GM19328 (cell line): Measurements from ENCODE around the gene NXPH4.

Experiments used
- ATAC-seq: cut with Tn5 transposase; IDR thresholded peaks from one replicate; pipeline ENCODE4 v1.9.1; 2021; ENCODE audit warnings: mild to moderate bottlenecking, moderate library complexity; ENCODE audit not compliant: unreplicated experiment

Gene NXPH4

DNA sequence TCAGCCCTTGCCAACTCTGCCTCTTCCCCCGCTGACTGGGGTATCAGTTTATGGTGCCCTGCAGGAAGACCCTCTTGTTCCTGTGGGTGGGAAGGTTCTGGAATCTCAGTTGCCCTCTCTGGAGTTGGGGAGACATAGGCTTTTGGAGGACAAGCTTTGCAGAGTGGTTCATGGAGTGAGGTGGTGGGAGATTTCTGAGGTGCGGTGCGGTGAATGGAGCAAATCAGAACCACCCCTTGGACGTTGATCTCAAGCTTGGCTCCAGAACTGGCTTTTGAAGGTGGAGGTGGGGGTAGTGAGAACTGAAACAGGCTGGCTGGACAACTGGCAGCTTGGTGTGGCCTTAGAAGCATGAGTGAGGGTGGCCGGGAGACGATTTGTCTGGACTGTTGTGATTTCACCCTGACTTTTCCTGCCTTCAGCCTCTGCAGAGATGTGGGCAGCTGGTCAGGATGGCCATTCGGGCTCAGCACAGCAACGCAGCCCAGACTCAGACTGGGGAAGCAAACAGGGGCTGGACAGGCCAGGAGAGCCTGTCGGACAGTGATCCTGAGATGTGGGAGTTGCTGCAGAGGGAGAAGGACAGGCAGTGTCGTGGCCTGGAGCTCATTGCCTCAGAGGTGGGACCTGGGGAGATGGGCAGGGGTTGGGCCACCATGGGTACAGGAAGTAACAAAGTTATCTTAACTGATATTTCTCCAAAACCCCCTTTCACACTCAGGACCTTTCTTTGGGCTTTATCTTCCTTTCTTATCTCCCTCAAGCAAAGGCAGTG is 14.0 kb downstream of the NXPH4 start:
- ATAC-seq: no peak

- no peak for ATAC-seq
These were observed 14.9 kb downstream of the NXPH4 start for GRCh38 chr12:57231276-57232021.

- no peak for ATAC-seq
These were observed 15.7 kb downstream of the NXPH4 start for GRCh38 chr12:57232156-57232756.

GRCh38 chr12:57233357-57234232 is 17.0 kb downstream of the NXPH4 start:
- ATAC-seq: no peak

DNA sequence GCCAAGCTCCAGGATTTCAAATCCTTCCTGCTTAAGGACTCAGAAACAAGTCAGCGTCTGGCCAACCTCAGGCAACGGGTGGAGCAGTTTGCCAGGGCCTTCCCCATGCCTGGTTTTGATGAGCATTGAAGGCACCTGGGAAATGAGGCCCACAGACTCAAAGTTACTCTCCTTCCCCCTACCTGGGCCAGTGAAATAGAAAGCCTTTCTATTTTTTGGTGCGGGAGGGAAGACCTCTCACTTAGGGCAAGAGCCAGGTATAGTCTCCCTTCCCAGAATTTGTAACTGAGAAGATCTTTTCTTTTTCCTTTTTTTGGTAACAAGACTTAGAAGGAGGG is 17.6 kb downstream of the NXPH4 start:
- ATAC-seq: no peak

DNA sequence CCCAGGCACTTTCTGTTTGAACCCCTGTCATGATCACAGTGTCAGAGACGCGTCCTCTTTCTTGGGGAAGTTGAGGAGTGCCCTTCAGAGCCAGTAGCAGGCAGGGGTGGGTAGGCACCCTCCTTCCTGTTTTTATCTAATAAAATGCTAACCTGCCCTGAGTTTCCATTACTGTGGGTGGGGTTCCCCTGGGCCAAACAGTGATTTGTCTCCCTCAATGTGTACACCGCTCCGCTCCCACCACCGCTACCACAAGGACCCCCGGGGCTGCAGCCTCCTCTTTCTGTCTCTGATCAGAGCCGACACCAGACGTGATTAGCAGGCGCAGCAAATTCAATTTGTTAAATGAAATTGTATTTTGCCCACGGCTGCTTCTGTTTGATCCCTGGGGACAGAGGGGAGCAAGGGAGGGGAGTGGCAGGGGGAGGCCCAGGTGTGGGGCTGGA is 18.0 kb downstream of the NXPH4 start:
- ATAC-seq: no peak

- no peak for ATAC-seq
These were observed 18.6 kb downstream of the NXPH4 start for GRCh38 chr12:57235017-57235727.

GRCh38 chr12:57235728-57236131 is 19.1 kb downstream of the NXPH4 start:
- no peak for ATAC-seq

DNA sequence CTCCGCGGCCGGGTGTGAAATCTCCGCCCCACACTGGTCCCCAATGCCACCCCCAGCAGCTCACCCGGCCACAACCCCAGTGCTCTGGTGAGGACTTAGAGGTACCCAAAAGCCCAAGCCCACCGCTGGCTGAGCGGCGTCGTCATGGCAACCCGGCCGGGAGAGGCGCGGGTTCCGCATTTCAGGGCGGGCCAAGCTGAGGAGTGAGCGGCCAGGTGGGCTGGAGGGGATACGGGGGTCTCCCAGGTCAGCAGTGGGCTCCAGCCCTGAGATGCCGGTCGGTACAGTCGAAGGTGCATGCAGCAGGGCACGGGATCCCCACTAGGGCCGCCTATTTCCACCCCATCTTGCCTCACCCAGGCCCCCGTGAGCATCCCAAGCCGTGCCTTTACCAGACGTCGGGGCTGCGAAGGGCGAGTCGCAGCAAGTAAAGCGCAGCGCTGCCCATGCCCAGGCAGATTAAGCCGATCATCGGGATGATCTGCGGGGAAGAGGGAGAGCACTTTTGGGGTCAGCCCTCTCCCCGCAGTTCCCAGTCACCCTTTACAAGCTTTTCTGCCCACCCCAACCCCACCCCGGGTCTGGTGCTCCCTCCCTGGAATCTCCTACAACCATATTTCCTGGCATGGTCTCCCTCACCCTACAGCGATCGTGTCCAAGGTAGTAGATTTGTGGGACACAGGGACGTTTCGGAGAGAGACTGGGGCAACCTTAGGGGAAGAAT is 19.8 kb downstream of the NXPH4 start:
- ATAC-seq: no peak

DNA sequence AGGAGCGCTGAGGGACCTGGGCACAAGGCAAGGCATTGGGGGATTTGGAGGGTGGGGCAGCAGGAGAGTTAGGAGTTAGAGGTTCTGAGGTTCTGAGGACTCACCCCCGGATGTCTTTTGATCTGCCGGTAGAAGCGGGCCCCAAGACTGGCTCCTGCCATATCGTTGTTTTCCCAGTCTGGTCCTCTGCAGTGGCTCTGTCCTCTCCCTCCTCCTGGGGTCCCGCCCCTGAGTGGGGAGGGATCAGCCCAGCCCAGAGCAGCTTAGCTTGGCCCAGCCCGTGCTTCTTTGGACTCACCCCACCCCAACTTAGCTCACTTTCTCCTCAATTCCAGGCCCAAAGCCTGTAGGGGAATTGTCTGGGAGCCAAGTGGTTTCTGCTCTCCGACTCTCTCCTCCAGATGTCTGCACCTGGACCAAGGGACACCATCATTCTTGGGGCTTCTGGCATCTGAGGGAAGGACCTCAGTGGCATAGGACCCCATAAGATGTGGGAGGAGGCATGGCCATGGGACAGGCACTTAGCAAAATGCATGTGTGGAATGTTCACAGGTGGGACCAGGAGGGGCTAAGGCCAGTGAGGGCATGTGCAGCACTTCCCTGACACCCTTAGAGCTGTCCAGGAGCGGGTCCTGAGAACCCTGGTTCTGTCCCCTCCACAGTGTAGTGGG is 20.5 kb downstream of the NXPH4 start:
- ATAC-seq: no peak

DNA sequence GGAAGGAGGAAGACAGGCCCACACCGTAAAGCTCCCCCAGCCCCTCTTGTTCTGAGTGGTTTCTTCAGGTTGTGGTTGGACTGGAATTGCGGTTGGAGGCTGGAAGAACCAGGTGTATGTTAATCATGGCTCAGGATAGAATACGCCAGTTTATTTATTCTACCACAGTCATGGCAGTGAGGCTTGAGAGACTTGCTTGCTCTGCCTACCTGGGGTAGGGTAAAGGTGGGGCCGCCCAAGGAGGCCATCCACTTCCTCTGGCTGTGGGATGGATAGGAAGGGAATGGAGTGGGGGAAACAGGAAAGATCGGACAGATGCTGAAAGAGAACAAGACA is 21.0 kb downstream of the NXPH4 start:
- ATAC-seq: no peak

- ATAC-seq: no peak
These were observed 21.6 kb downstream of the NXPH4 start for GRCh38 chr12:57237932-57238853.

DNA sequence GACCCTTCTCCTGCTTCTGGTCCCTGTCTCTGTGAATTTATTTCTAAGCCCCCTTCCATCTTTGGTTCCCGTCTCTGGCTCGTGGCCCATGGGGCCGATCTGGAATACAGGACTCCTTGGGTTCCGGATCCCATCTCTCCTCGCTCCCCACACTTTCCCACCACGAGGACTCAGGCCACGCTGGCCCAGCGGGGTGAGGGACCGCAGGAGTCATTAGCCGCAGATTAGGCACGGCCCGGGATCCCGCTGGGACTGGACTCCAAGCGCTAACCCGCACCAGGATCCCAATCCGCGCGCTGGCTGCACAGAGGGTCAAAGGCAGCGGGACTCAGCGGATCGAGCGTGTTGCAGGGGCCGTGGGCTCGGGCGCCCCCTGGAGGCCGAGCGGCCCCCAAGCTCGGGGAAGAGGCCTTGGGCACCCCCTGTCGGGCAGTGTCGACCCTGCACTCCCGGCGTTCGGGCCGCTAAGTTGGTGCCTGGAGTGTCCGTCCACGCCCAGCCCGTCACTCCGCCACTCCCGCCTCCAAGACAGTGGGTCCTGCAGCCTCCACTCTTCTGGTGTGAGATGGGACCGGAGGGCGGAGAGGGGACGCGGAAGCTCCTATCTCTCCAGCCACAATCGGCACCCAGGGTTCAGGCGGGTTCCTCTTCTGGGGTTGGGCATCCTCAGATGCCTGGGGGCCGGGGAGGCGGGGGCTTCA is 22.4 kb downstream of the NXPH4 start:
- peak; percentile 43 for ATAC-seq

DNA sequence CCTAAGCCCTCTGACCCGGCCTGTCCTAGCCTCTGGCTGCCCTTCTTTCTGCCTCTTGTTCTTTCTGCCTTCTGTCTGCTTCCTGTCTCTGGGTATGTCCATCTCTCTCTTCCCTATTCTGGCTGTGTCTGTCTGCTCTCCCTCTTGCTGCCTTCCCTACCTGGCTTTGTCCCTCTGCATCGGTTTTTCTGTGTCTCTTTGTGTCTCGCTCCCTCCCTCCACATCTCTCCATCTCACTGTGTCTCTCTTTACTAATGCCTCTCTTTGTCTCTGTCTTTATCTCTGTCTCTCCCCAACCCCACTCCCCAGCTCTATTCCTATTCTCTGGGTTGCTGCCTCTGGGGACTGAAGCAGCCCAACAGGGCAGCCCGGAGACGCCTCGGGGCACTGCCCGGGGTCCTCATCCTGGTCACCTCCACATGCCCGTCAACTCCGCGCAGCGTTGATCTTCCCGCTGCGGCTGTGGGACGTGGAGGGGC is 23.0 kb downstream of the NXPH4 start:
- no peak for ATAC-seq

DNA sequence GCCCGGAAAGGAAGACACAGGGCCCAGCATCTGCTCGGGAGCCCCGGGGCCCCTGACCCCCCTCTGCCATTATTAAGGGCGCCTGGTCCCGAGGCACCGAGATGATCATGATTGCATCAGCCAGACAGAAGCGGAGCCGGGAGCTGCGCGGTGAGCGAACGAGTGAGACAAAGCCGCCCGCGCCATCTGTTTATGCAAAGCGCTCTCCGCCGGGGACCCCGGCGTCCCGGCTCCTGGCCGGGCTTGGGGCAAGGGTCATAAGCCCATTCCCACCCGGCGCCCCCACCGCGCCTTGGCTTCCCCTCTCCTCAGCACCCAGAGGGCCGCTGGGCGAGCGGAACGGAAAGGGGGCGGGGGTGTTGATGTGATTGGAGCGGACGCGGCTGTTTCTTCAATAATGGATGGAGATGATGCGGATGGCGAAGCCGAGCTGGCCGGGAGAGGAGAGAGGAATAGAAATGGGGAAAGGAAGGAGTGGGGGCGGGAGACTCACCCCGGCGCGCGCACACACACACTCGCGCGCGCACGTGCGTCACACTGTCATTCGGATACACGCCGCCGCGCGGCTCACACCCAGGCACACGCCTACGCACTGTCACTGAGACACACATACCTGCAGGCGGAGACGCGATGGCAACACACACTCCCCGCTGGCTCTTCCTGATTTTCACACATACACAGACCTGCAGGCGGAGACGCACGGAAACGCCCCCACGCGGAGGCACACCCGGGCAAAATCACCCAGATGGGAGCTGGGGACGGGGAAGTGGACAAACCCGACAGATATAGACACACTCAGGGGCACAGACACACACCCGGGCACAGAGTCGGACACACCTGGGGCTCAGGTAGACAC is 23.7 kb downstream of the NXPH4 start:
- ATAC-seq: no peak

- ATAC-seq: no peak
These were observed 24.4 kb downstream of the NXPH4 start for GRCh38 chr12:57240926-57241401.
